HepG2 (cell line): Measurements from ENCODE around the gene C14orf93. TPM values are rescaled to one million over a fixed set of nuclear protein-coding genes. Genes with fewer than 3 reads are reported as not detected.

Source experiments
- ATAD3A ChIP-seq: sonication (generic); formaldehyde crosslinking; IDR thresholded peaks from 2 replicates; pipeline ENCODE4 v1.4.0; 2020; ENCODE audit warnings: missing genetic modification reagents
- EP300 ChIP-seq, 3 experiments: sonication (generic) in 1 of 3; formaldehyde crosslinking in 1 of 3; IDR thresholded peaks; 2 replicates each; pipeline versions ENCODE4 v1.5.1 to v1.6.1; 2011 to 2020; ENCODE audit warnings: low read depth in 2 of 3, low read length in 2 of 3, borderline replicate concordance in 1 of 3, improper control_type of control experiment in 1 of 3, mild to moderate bottlenecking in 1 of 3, missing genetic modification reagents in 1 of 3, moderate library complexity in 1 of 3
- HMG20B ChIP-seq: conservative IDR thresholded peaks from 2 replicates; pipeline ENCODE4 v1.6.1; 2016; ENCODE audit warnings: missing genetic modification reagents, missing compliant biosample characterization
- NFATC3 ChIP-seq: sonication (generic); formaldehyde crosslinking; IDR thresholded peaks from 2 replicates; pipeline ENCODE4 v1.5.1; 2020; ENCODE audit warnings: mild to moderate bottlenecking, missing genetic modification reagents
- RXRA ChIP-seq: sonication (generic); formaldehyde crosslinking; IDR thresholded peaks from 2 replicates; pipeline ENCODE4 v1.5.1; 2020; ENCODE audit warnings: missing genetic modification reagents
- SALL2 ChIP-seq: sonication (generic); formaldehyde crosslinking; IDR thresholded peaks from 2 replicates; pipeline ENCODE4 v1.8.1; 2023; ENCODE audit warnings: mild to moderate bottlenecking, missing genetic modification reagents, inconsistent platforms
- SIX4 ChIP-seq: sonication (generic); formaldehyde crosslinking; IDR thresholded peaks from 2 replicates; pipeline ENCODE4 v1.4.0; 2020; ENCODE audit warnings: missing genetic modification reagents
- SOX13 ChIP-seq, 3 experiments: fragments of 450-650 bp in 1 of 3; sonication (generic) in 1 of 3; formaldehyde crosslinking in 1 of 3; IDR thresholded peaks in 2 of 3; conservative IDR thresholded peaks in 1 of 3; 2 replicates each; pipeline versions ENCODE4 v1.5.0 to v1.6.1; 2016 to 2020; ENCODE audit warnings: antibody characterized with exemption in 1 of 3, mild to moderate bottlenecking in 1 of 3, missing compliant biosample characterization in 1 of 3, missing genetic modification reagents in 1 of 3, moderate library complexity in 1 of 3
- SRSF4 ChIP-seq: fragments of 200-400 bp; formaldehyde crosslinking; IDR thresholded peaks from one replicate; pipeline ENCODE4 v1.6.1; 2018; ENCODE audit warnings: mild to moderate bottlenecking, low read depth, low read length, moderate library complexity; ENCODE audit not compliant: poor library complexity, severe bottlenecking
- ZNF230 ChIP-seq: sonication (generic); formaldehyde crosslinking; IDR thresholded peaks from 2 replicates; pipeline ENCODE4 v1.4.0; 2020; ENCODE audit warnings: mild to moderate bottlenecking, missing genetic modification reagents
- ZNF441 ChIP-seq: sonication (generic); formaldehyde crosslinking; IDR thresholded peaks from 2 replicates; pipeline ENCODE4 v1.7.0; 2021; ENCODE audit warnings: missing genetic modification reagents, borderline replicate concordance
- ZNF570 ChIP-seq: sonication (generic); formaldehyde crosslinking; IDR thresholded peaks from 2 replicates; pipeline ENCODE4 v1.4.0; 2020; ENCODE audit warnings: mild to moderate bottlenecking, missing genetic modification reagents, borderline replicate concordance
- ZNF768 ChIP-seq: sonication (generic); formaldehyde crosslinking; IDR thresholded peaks from 2 replicates; pipeline ENCODE4 v1.4.0; 2020; ENCODE audit warnings: missing genetic modification reagents
- ZNF770 ChIP-seq: sonication (generic); formaldehyde crosslinking; IDR thresholded peaks from 2 replicates; pipeline ENCODE4 v1.5.0; 2020; ENCODE audit warnings: mild to moderate bottlenecking, missing genetic modification reagents
- polyA plus RNA-seq, 8 experiments: library from polyadenylated mRNA; depleted of rRNA in 3 of 8; stranded (reverse) in 7 of 8; unstranded in 1 of 8; fragments of >200 nt; fragmentation: Illumina TruSeq in 4 of 8; extraction: Trizol in 4 of 8; gene quantifications; 2 replicates each; pipeline versions ENCODE4 v1.2.1 to v1.2.3, GENCODE V29; 2011 to 2016; ENCODE audit warnings: low read depth in 4 of 8, missing spikeins in 1 of 8, mixed read lengths in 1 of 8; ENCODE audit not compliant: insufficient read depth in 1 of 8
- total RNA-seq, 5 experiments: library from RNA; depleted of rRNA; stranded (reverse); fragments of >200 nt; fragmentation: Illumina TruSeq; extraction: Trizol; gene quantifications; 2 replicates each; pipeline ENCODE4 v1.2.3, GENCODE V29; 2016; ENCODE audit warnings: low read depth in 1 of 5
- TF ChIP-seq, protein P1 (sequence below): sonication (generic); formaldehyde crosslinking; IDR thresholded peaks from 2 replicates; pipeline ENCODE4 v1.4.0; 2020; ENCODE audit warnings: missing genetic modification reagents, borderline replicate concordance
- TF ChIP-seq, protein P2 (sequence below): IDR thresholded peaks from 2 replicates; pipeline ENCODE4 v1.6.1; 2016
- TF ChIP-seq, protein P3 (sequence below): sonication (generic); formaldehyde crosslinking; IDR thresholded peaks from 2 replicates; pipeline ENCODE4 v1.5.0; 2020; ENCODE audit warnings: missing genetic modification reagents

C14orf93 gene
- total and polyA plus RNA-seq, 2 of the 13 experiments (the other 11 are each of a cell fraction or from before 2014, with no cell fraction given): 11.4 to 22.5 TPM

DNA sequence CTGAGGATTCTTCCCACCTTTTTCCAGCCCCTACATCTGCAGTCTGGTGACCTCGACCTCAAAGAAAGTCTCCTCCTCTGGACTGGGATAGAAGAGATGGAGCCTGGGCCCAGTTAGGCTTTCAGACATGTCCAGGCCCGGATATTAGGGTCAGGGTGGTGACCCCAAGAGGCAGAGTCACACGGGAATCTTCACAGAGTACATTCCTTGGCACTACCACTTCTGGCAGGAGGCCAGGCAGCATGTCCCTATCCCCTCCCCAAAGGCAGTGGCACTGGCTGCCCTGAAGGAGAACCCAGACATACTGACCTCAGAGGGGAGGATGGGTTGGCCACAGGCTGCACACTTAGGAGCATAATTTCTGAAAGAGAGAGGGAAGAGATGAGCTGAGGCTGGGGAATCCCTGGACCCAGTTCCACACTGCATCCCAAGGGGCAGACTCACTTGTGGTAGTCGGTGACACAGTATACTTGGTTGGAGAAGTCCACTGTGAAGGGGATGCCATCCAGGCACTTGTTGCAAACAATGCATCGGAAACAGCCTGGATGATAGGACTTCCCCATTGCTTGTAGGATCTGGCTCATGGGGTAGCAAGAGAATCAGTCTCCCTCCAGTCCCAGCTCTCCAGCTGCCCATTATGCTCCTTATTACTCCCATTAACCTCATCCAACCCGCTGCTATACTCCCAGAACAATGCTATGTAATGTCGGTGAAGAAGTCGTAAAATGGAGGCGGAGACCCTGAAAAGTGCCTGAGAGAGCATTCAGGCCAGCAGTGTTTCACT is 35.2 kb downstream of the C14orf93 start (continued):
- TF ChIP-seq, protein P1, sequence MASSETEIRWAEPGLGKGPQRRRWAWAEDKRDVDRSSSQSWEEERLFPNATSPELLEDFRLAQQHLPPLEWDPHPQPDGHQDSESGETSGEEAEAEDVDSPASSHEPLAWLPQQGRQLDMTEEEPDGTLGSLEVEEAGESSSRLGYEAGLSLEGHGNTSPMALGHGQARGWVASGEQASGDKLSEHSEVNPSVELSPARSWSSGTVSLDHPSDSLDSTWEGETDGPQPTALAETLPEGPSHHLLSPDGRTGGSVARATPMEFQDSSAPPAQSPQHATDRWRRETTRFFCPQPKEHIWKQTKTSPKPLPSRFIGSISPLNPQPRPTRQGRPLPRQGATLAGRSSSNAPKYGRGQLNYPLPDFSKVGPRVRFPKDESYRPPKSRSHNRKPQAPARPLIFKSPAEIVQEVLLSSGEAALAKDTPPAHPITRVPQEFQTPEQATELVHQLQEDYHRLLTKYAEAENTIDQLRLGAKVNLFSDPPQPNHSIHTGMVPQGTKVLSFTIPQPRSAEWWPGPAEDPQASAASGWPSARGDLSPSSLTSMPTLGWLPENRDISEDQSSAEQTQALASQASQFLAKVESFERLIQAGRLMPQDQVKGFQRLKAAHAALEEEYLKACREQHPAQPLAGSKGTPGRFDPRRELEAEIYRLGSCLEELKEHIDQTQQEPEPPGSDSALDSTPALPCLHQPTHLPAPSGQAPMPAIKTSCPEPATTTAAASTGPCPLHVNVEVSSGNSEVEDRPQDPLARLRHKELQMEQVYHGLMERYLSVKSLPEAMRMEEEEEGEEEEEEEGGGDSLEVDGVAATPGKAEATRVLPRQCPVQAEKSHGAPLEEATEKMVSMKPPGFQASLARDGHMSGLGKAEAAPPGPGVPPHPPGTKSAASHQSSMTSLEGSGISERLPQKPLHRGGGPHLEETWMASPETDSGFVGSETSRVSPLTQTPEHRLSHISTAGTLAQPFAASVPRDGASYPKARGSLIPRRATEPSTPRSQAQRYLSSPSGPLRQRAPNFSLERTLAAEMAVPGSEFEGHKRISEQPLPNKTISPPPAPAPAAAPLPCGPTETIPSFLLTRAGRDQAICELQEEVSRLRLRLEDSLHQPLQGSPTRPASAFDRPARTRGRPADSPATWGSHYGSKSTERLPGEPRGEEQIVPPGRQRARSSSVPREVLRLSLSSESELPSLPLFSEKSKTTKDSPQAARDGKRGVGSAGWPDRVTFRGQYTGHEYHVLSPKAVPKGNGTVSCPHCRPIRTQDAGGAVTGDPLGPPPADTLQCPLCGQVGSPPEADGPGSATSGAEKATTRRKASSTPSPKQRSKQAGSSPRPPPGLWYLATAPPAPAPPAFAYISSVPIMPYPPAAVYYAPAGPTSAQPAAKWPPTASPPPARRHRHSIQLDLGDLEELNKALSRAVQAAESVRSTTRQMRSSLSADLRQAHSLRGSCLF (CRISPR knock-in tag): no peak
- TF ChIP-seq SRSF4 (no peak), ZNF768 (CRISPR knock-in tag) (no peak), SIX4 (CRISPR knock-in tag) (no peak), ZNF230 (CRISPR knock-in tag) (no peak), ZNF770 (CRISPR knock-in tag) (no peak), SOX13 (IDR thresholded peaks at IDR 0.05) (no peak), SOX13 (CRISPR knock-in tag; conservative IDR thresholded peaks at IDR 0.05 in 1 of 2, IDR thresholded peaks at IDR 0.05 in 1 of 2) (0 out of 4 replicates have a peak, but pooled peaks have one; percentile 7 to 61), HMG20B (no peak), ZNF441 (CRISPR knock-in tag) (no peak), NFATC3 (CRISPR knock-in tag) (no peak), SALL2 (no peak), ZNF570 (no peak), RXRA (CRISPR knock-in tag) (no peak; the same call in 1 of the 2 replicates), EP300 (IDR thresholded peaks at IDR 0.05; ENCODE audit: low read depth in 2 of 2, low read length in 2 of 2) (no peak), EP300 (CRISPR knock-in tag; IDR thresholded peaks at IDR 0.05; ENCODE audit: borderline replicate concordance) (0 out of 2 replicates have a peak, but pooled peaks have one; percentile 9), ATAD3A (no peak)
- TF ChIP-seq, protein P2, sequence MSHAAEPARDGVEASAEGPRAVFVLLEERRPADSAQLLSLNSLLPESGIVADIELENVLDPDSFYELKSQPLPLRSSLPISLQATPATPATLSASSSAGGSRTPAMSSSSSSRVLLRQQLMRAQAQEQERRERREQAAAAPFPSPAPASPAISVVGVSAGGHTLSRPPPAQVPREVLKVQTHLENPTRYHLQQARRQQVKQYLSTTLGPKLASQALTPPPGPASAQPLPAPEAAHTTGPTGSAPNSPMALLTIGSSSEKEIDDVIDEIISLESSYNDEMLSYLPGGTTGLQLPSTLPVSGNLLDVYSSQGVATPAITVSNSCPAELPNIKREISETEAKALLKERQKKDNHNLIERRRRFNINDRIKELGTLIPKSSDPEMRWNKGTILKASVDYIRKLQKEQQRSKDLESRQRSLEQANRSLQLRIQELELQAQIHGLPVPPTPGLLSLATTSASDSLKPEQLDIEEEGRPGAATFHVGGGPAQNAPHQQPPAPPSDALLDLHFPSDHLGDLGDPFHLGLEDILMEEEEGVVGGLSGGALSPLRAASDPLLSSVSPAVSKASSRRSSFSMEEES (CRISPR knock-in tag): no peak
- TF ChIP-seq, protein P3, sequence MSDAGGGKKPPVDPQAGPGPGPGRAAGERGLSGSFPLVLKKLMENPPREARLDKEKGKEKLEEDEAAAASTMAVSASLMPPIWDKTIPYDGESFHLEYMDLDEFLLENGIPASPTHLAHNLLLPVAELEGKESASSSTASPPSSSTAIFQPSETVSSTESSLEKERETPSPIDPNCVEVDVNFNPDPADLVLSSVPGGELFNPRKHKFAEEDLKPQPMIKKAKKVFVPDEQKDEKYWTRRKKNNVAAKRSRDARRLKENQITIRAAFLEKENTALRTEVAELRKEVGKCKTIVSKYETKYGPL (CRISPR knock-in tag): no peak
